Mesothelial cell of epicardium (in vitro differentiated cells): ENCODE results near the gene TTC23L. TPM values are rescaled to one million over a fixed set of nuclear protein-coding genes. Genes with fewer than 3 reads are reported as not detected.

Experiments
- DNase-seq, 2 experiments: peaks; one replicate each; pipeline ENCODE4 v3.0.0; 2021; ENCODE audit warnings: low spot score in 2 of 2; ENCODE audit not compliant: unreplicated experiment in 2 of 2
- H3K27ac Mint-ChIP-seq: 2 replicates; pipeline ENCODE4 v1.8.0; 2021; ENCODE audit warnings: mixed read lengths
- H3K27me3 Mint-ChIP-seq: 2 replicates; pipeline ENCODE4 v1.8.0; 2021; ENCODE audit warnings: low read depth, mixed read lengths
- H3K36me3 Mint-ChIP-seq: 2 replicates; pipeline ENCODE4 v1.8.0; 2021; ENCODE audit warnings: mixed read lengths
- H3K4me1 Mint-ChIP-seq: 2 replicates; pipeline ENCODE4 v1.8.0; 2021; ENCODE audit warnings: mixed read lengths
- H3K4me3 Mint-ChIP-seq: 2 replicates; pipeline ENCODE4 v1.8.0; 2021; ENCODE audit warnings: mild to moderate bottlenecking, moderate library complexity, mixed read lengths
- H3K9me3 Mint-ChIP-seq: 2 replicates; pipeline ENCODE4 v1.8.0; 2021; ENCODE audit warnings: mixed read lengths
- CTCF ChIP-seq: fragments of 200-600 bp; sonication (generic); IDR thresholded peaks from one replicate; pipeline ENCODE4 v1.5.0; 2021; ENCODE audit warnings: antibody characterized with exemption; ENCODE audit not compliant: unreplicated experiment
- total RNA-seq: library from RNA; stranded (reverse); gene quantifications from 3 replicates; pipeline ENCODE4 v1.2.1, GENCODE V29; 2021

The TTC23L gene
- total RNA-seq, 1 donor from 2014 or later, result 2.6 TPM

- Mint-ChIP-seq H3K27ac (no peak overlapping the region), H3K4me3 (no peak overlapping the region), H3K4me1 (peaks cover 16% of the 10 kb centered on the region), H3K27me3 (no peaks in the 10 kb centered on the region), H3K9me3 (no peaks in the 10 kb centered on the region), H3K36me3 (peaks cover 29% of the 10 kb centered on the region)
- no peak for TF ChIP-seq CTCF
- no peak for DNase-seq
Measured at GRCh38 chr5:34817558-34818351, 21.2 kb upstream of the TTC23L start.

GRCh38 chr5:34818717-34819116 lies 20.2 kb upstream of the TTC23L start:
- H3K36me3 Mint-ChIP-seq, result peaks cover 33% of the 10 kb centered on the region
- no peaks in the 10 kb centered on the region for H3K27me3 Mint-ChIP-seq
- H3K27ac Mint-ChIP-seq, result no peak overlapping the region
- no peak for TF ChIP-seq CTCF
- DNase-seq, result no peak
- no peaks in the 10 kb centered on the region for H3K9me3 Mint-ChIP-seq
- H3K4me3 Mint-ChIP-seq, result no peak overlapping the region
- peaks cover 9% of the 10 kb centered on the region for H3K4me1 Mint-ChIP-seq

GRCh38 chr5:34820593-34820992 lies 18.4 kb upstream of the TTC23L start:
- Mint-ChIP-seq H3K36me3 (peaks cover 39% of the 10 kb centered on the region), H3K9me3 (no peaks in the 10 kb centered on the region), H3K4me1 (peaks cover 9% of the 10 kb centered on the region), H3K27me3 (no peaks in the 10 kb centered on the region), H3K4me3 (no peak overlapping the region), H3K27ac (peak overlapping the region; percentile 64)
- DNase-seq, result no peak
- TF ChIP-seq CTCF, result no peak

GRCh38 chr5:34822956-34823715 lies 15.8 kb upstream of the TTC23L start:
- no peak for TF ChIP-seq CTCF
- H3K27me3 Mint-ChIP-seq, result no peaks in the 10 kb centered on the region

GRCh38 chr5:34826347-34826746 lies 12.6 kb upstream of the TTC23L start:
- TF ChIP-seq CTCF, result no peak
- peaks cover under 1% of the 10 kb centered on the region for H3K4me1 Mint-ChIP-seq
- no peak overlapping the region for H3K27ac Mint-ChIP-seq
- H3K4me3 Mint-ChIP-seq, result no peak overlapping the region
- peaks cover 9% of the 10 kb centered on the region for H3K9me3 Mint-ChIP-seq
- peaks cover 69% of the 10 kb centered on the region for H3K36me3 Mint-ChIP-seq
- H3K27me3 Mint-ChIP-seq, result no peaks in the 10 kb centered on the region
- no peak for DNase-seq

More at GRCh38 chr5:34822956-34823715, 15.8 kb upstream of the TTC23L start:
- Mint-ChIP-seq H3K9me3 (peaks cover 9% of the 10 kb centered on the region), H3K4me3 (no peak overlapping the region), H3K36me3 (peaks cover 56% of the 10 kb centered on the region), H3K4me1 (peaks cover 9% of the 10 kb centered on the region), H3K27ac (peak overlapping the region; percentile 54)
- no peak for DNase-seq
